Measurements from ENCODE around the gene DNAJC7. TPM values are rescaled to one million over a fixed set of nuclear protein-coding genes. Genes with fewer than 3 reads are reported as not detected.
"Not testable (repeated sequence)": the region's sequence is repeated elsewhere in the genome, so short reads cannot be mapped to it uniquely, and the experiment has no call there.

DNAJC7 gene
- total RNA-seq, 2 donors from 2014 or later: 112 to 116 TPM

DNA sequence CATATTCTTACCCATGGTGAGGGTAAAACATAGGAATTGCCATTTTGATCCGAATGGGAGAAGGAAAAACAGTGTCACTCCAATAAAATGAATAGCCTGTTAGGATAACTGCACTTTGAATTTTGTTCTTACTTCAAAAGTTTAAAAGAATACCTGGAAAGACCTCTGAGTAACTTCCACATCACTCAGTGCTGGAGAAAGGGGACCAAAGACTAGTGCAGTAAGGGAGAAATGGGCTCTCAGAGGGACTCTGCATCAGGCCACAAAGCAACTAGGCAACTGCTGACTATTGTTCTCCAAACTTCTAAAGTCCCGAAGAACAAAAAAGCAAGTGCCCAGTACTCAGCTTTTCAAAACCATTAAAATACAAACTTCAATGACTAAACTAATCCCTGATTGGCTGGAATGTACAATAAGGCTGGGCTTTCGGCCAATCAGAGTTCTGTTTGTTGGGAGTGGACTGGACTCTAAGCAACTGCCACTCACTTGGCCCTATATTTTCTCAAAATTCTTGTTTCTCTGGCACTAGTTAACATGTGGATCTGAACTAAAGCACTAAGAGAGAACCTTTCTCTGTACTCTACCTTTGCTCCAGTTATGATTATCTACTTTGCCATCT is 6.2 kb downstream of the DNAJC7 start:
- H3K4me3 ChIP-seq (ENCODE audit: low read length): no peak overlapping the region
- peaks cover 34% of the 10 kb centered on the region for H3K36me3 Mint-ChIP-seq (ENCODE audit: low read depth)
- no peaks in the 10 kb centered on the region for H3K9me3 Mint-ChIP-seq
- TF ChIP-seq, protein P1, sequence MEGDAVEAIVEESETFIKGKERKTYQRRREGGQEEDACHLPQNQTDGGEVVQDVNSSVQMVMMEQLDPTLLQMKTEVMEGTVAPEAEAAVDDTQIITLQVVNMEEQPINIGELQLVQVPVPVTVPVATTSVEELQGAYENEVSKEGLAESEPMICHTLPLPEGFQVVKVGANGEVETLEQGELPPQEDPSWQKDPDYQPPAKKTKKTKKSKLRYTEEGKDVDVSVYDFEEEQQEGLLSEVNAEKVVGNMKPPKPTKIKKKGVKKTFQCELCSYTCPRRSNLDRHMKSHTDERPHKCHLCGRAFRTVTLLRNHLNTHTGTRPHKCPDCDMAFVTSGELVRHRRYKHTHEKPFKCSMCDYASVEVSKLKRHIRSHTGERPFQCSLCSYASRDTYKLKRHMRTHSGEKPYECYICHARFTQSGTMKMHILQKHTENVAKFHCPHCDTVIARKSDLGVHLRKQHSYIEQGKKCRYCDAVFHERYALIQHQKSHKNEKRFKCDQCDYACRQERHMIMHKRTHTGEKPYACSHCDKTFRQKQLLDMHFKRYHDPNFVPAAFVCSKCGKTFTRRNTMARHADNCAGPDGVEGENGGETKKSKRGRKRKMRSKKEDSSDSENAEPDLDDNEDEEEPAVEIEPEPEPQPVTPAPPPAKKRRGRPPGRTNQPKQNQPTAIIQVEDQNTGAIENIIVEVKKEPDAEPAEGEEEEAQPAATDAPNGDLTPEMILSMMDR (conservative IDR thresholded peaks at IDR 0.05): no peak
- H3K27me3 Mint-ChIP-seq (ENCODE audit: insufficient read depth): no peaks in the 10 kb centered on the region
- H3K4me3 Mint-ChIP-seq: no peak overlapping the region
- H3K4me1 ChIP-seq (ENCODE audit: control insufficient read depth, insufficient read depth, low read length): peaks cover 3% of the 10 kb centered on the region
- 83 to 94% methylated on average over 2 to 3 of the region's 3 CpGs for WGBS, 2 experiments (ENCODE audit: insufficient coverage in 1 of 2, insufficient read length in 1 of 2)
- H3K9ac ChIP-seq (ENCODE audit: extremely low read depth, low read length, poor library complexity, severe bottlenecking): no peak overlapping the region
- peak overlapping the region; percentile 64 for H3K27ac Mint-ChIP-seq
- H3K36me3 ChIP-seq (ENCODE audit: control insufficient read depth, insufficient read depth, low read length): peaks cover 31% of the 10 kb centered on the region
- no peaks in the 10 kb centered on the region for H3K27me3 ChIP-seq (ENCODE audit: control insufficient read depth, insufficient read depth, low read length, poor library complexity, severe bottlenecking)
- peaks cover 25% of the 10 kb centered on the region for H3K4me1 Mint-ChIP-seq
- H3K27ac ChIP-seq (ENCODE audit: low read depth, low read length): no peak overlapping the region
- DNase-seq: peak; percentile 60
- no peaks in the 10 kb centered on the region for H3K9me3 ChIP-seq (ENCODE audit: control insufficient read depth, low read length)

DNA sequence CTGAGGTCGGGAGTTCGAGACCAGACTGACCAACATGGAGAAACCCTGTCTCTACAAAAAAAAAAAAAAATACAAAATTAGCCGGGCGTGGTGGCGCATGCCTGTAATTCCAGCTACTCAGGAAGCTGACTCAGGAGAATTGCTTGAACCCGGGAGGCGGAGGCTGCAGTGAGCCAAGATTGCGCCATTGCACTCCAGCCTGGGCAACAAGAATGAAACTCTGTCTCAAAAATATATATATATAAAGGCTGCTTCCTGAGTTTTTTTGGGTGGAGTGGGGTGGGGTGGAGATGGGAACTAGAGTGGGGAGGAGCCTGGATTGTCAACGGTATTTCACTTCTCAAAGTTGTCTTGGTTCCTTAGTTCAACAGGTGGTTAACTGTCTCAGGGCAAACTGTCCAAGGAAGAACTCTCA is 7.0 kb downstream of the DNAJC7 start:
- H3K9me3 ChIP-seq (ENCODE audit: control insufficient read depth, low read length); H3K27ac ChIP-seq (ENCODE audit: low read depth, low read length); H3K27me3 Mint-ChIP-seq (ENCODE audit: insufficient read depth); H3K4me3 ChIP-seq (ENCODE audit: low read length); H3K4me3 Mint-ChIP-seq; H3K4me1 ChIP-seq (ENCODE audit: control insufficient read depth, insufficient read depth, low read length); DNase-seq; H3K27me3 ChIP-seq (ENCODE audit: control insufficient read depth, insufficient read depth, low read length, poor library complexity, severe bottlenecking); H3K9me3 Mint-ChIP-seq; H3K9ac ChIP-seq (ENCODE audit: extremely low read depth, low read length, poor library complexity, severe bottlenecking): not testable (repeated sequence)
- H3K36me3 ChIP-seq (ENCODE audit: control insufficient read depth, insufficient read depth, low read length): peaks cover 29% of the 10 kb centered on the region
- 95 to 100% methylated on average over 1 to 9 of the region's 9 CpGs for WGBS, 2 experiments (ENCODE audit: insufficient coverage in 1 of 2, insufficient read length in 1 of 2)
- peaks cover 21% of the 10 kb centered on the region for H3K4me1 Mint-ChIP-seq
- peaks cover 31% of the 10 kb centered on the region for H3K36me3 Mint-ChIP-seq (ENCODE audit: low read depth)
- peak overlapping the region; percentile 58 for H3K27ac Mint-ChIP-seq

DNA sequence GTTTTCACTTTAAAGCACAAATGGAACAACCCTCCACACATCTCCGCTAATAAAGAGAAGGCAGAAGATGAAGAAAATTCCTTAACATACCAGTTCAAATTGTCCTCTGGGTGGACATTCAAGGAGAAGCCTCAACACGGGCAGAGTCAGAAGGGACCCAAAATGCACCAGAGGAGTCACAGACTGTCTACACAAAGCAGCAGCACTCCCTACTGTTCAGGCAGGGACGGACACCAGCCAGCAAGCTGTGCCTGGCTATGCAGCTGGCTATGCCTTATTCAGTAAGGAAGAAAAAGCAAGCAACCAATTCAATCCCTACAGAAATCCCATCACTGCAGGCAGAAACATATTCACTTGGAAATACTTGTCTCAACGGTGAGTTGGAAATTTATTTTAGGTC is 8.1 kb downstream of the DNAJC7 start:
- H3K4me1 ChIP-seq (ENCODE audit: control insufficient read depth, insufficient read depth, low read length): no peaks in the 10 kb centered on the region
- no peak overlapping the region for H3K4me3 ChIP-seq (ENCODE audit: low read length)
- no peaks in the 10 kb centered on the region for H3K27me3 ChIP-seq (ENCODE audit: control insufficient read depth, insufficient read depth, low read length, poor library complexity, severe bottlenecking)
- Mint-ChIP-seq H3K4me3 (no peak overlapping the region), H3K27me3 (ENCODE audit: insufficient read depth) (no peaks in the 10 kb centered on the region), H3K4me1 (peaks cover 21% of the 10 kb centered on the region), H3K27ac (no peak overlapping the region), H3K9me3 (no peaks in the 10 kb centered on the region), H3K36me3 (ENCODE audit: low read depth) (peaks cover 27% of the 10 kb centered on the region)
- no peaks in the 10 kb centered on the region for H3K9me3 ChIP-seq (ENCODE audit: control insufficient read depth, low read length)
- DNase-seq: peak; percentile 70
- peaks cover 28% of the 10 kb centered on the region for H3K36me3 ChIP-seq (ENCODE audit: control insufficient read depth, insufficient read depth, low read length)
- 93 to 97% methylated on average over 2 to 4 of the region's 4 CpGs for WGBS, 2 experiments (ENCODE audit: insufficient coverage in 1 of 2, insufficient read length in 1 of 2)
- no peak overlapping the region for H3K9ac ChIP-seq (ENCODE audit: extremely low read depth, low read length, poor library complexity, severe bottlenecking)
- no peak overlapping the region for H3K27ac ChIP-seq (ENCODE audit: low read depth, low read length)
- TF ChIP-seq, protein P1 (conservative IDR thresholded peaks at IDR 0.05): peak; percentile 30

DNA sequence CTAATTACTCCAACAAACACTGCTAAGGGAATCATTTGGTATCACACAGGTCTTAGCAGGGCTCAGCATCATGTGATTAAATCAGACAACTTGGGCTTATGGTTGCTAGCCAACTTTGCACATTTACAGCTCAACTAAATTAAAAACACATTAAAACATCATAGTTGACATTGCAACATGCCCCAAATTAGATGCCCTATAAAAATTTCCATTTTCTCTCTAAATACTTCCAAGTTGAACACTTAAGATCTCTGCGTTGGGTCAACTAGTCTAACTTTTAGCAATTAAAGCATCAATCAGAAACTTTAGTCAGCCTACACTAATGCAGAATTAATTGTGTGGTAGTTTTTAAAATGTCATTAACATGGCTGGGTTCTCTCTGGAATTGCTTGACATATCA is 12.1 kb downstream of the DNAJC7 start:
- Histone ChIP-seq H3K27me3 (ENCODE audit: control insufficient read depth, insufficient read depth, low read length, poor library complexity, severe bottlenecking) (no peaks in the 10 kb centered on the region), H3K4me3 (ENCODE audit: low read length) (no peak overlapping the region), H3K9me3 (ENCODE audit: control insufficient read depth, low read length) (no peaks in the 10 kb centered on the region), H3K27ac (ENCODE audit: low read depth, low read length) (no peak overlapping the region), H3K4me1 (ENCODE audit: control insufficient read depth, insufficient read depth, low read length) (no peaks in the 10 kb centered on the region), H3K36me3 (ENCODE audit: control insufficient read depth, insufficient read depth, low read length) (peaks cover 53% of the 10 kb centered on the region), H3K9ac (ENCODE audit: extremely low read depth, low read length, poor library complexity, severe bottlenecking) (no peak overlapping the region)
- H3K27me3 Mint-ChIP-seq (ENCODE audit: insufficient read depth): no peaks in the 10 kb centered on the region
- TF ChIP-seq, protein P1 (conservative IDR thresholded peaks at IDR 0.05): no peak
- no peak overlapping the region for H3K4me3 Mint-ChIP-seq
- peaks cover 36% of the 10 kb centered on the region for H3K36me3 Mint-ChIP-seq (ENCODE audit: low read depth)
- WGBS, 2 experiments (ENCODE audit: insufficient coverage in 1 of 2, insufficient read length in 1 of 2): 67 to 100% methylated on average over 1 of the region's 1 CpG
- no peaks in the 10 kb centered on the region for H3K9me3 Mint-ChIP-seq
- H3K4me1 Mint-ChIP-seq: no peaks in the 10 kb centered on the region
- no peak for DNase-seq
- H3K27ac Mint-ChIP-seq: peak overlapping the region; percentile 84

All from endodermal cell (in vitro differentiated cells).